Pulmonary artery endothelial cell (primary cell): ENCODE data around the gene C3. TPM values are rescaled to one million over a fixed set of nuclear protein-coding genes. Genes with fewer than 3 reads are reported as not detected.
"Not testable (repeated sequence)": the region's sequence is repeated elsewhere in the genome, so short reads cannot be mapped to it uniquely, and the experiment has no call there.

ENCODE experiments used
- DNase-seq: peaks from one replicate; pipeline ENCODE4 v3.0.0-alpha.2; 2011; ENCODE audit warnings: low read depth, low spot score
- total RNA-seq: library from RNA; depleted of rRNA; stranded (reverse); fragments of >200 nt; gene quantifications from 2 replicates; pipeline ENCODE4 v1.2.3, GENCODE V29; 2014

C3 gene
- total RNA-seq, 1 donor from 2014 or later = under 0.01 TPM

- DNase-seq = no peak
Observed at GRCh38 chr19:6664916-6665315, 55.5 kb downstream of the C3 start.

GRCh38 chr19:6663236-6664201 lies 56.9 kb downstream of the C3 start:
- DNase-seq = no peak

- DNase-seq = no peak
Observed at GRCh38 chr19:6662702-6663101, 57.7 kb downstream of the C3 start.

- DNase-seq = not testable (repeated sequence)
Observed at GRCh38 chr19:6661509-6662244, 58.8 kb downstream of the C3 start.

GRCh38 chr19:6660930-6661329 lies 59.5 kb downstream of the C3 start:
- DNase-seq = no peak

GRCh38 chr19:6656390-6656789 lies 64.1 kb downstream of the C3 start:
- DNase-seq = not testable (repeated sequence)

GRCh38 chr19:6654347-6655310 lies 65.8 kb downstream of the C3 start:
- DNase-seq = no peak

GRCh38 chr19:6652805-6653094 lies 67.7 kb downstream of the C3 start:
- no peak for DNase-seq

- DNase-seq = no peak
Observed at GRCh38 chr19:6651965-6652804, 68.3 kb downstream of the C3 start.

- DNase-seq = no peak
Observed at GRCh38 chr19:6649185-6649584, 71.3 kb downstream of the C3 start.

GRCh38 chr19:6648141-6648715 lies 72.2 kb downstream of the C3 start:
- no peak for DNase-seq

GRCh38 chr19:6644796-6645195 lies 75.7 kb downstream of the C3 start:
- DNase-seq = no peak

GRCh38 chr19:6640333-6640732 lies 80.1 kb downstream of the C3 start:
- not testable (repeated sequence) for DNase-seq

- DNase-seq = no peak
Observed at GRCh38 chr19:6639439-6639838, 81.0 kb downstream of the C3 start.

- DNase-seq = not testable (repeated sequence)
Observed at GRCh38 chr19:6633456-6633813, 87.0 kb downstream of the C3 start.

GRCh38 chr19:6632747-6633455 lies 87.5 kb downstream of the C3 start:
- peak; percentile 33 for DNase-seq

- DNase-seq = peak; percentile 41
Observed at GRCh38 chr19:6632002-6632621, 88.3 kb downstream of the C3 start.
